NCI-H2171 (cell line): ENCODE results near the gene PIGV.

ENCODE experiments used
- DNase-seq: peaks from one replicate; lab custom pipeline; 2025; lab: John Stamatoyannopoulos, UW

Gene PIGV

DNA sequence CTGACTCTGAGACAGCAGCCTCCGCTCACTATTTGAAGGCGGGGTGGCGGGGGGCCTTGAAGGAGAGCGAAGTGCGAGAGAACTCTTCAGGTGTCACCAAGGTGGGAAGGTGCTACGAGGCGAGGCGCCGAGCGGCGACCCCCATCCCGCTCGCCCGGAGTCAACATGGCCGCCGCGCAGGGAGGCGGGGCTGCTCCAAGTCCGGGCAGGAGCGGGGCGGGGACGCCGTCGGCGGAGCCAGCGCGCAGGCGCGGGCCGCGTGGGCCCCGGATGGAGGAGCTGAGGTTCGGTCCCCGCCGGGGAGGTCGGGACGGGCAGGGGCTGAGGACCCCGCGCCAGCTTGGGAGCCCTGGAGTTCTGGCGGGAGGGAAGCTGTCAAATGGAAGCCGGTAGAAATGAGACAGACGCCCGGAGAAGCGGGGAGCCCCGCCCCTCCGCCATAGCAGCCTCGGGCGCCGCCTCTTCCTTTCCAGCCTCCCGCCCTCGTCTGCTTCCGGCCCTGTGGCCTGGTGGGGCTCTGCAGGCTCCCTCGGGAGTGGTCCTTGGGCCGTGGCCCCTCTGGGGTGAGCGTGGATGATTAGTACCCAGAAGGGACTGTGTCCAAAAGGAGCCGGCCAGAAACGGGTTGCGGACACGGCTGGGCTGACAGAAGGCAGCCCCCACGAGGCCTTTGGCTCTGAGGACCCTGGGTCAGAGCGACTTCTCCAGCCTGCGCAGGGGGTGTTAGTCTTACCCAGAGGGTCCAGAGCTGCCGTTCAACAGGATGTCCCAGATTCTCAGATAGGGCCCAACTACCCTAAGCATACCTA lies at the start of gene PIGV:
Gene PIGV, plus strand, starts transcription at position 245 of the 809 bp plus-strand sequence. CDS start 2,866 bp downstream, outside the sequence.
- peak; percentile 97 for DNase-seq

DNA sequence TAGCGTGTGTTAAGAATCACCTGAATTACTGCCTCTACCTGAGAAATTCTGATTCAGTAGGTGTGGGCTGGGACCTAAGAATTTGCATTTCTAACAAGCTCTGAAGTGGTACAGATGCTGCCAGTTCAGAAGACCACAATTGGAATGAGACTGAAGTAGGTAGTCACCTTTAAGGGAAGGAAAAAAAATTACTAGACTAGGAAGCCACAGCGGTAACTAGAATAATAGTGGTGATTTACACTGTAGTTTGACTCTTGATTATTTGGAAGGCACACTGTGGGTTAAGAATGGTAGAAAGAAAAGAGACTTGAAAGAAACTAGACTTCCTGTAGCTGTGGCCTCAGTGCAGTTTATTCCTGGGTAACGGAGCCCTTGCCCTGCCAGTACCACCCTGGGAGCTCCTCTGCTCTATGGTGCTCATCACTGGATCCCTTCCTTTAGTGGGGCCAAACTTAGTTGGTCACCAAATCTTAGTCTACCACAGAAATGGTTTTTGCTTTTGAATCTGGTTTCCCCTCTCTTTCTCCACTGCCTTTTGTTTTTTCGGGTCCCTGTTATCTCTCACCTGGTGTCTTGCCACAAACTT lies 48.3 kb upstream of the PIGV start:
- no peak for DNase-seq

DNA sequence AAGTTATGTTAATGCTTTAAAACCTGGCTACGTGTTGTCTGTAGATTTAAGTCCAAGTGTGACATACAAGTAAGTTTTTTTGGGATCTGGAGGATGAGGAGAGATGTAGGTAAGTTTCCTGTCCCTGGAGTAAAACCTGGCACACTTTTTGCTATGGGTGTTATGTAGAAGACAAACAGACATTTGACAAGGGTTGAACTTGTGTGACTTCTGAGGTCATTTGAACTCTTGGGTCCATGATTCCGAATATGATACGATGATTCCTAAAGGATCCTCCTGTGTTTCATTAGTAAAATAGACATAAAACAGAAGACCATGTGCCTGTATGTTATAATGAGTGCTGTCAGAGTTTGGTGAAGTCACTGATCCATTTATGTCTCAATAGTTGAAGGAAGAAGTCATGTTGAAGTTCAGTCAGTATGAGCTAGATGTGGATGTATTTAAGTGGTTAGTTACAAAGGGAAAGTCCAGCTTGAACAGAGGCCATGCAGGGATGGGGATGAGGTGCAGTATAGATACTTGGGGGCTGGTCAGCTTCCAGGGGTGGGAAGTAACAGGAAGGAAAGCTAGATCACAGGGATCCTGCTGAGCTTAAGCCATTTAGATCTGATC lies 47.6 kb upstream of the PIGV start:
- DNase-seq, result no peak

DNA sequence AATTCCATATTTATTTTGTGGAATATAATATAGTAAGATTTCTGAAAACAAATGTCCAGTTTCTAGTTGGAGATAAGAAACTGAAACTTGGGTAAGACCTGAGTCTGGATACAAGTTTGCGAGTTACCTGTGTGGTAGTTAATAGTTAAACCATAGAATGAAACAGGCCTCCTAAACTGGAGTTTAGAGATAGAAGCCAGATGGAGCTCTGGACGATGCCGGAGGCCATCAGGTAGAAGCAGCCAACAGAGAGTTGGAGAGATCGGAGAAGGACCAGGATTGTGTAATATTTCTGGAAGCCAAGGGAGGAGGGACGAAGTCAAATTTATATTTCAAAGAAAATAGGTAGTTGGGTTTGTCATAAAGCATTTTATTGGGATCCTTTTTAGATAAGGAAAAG lies 46.8 kb upstream of the PIGV start:
- no peak for DNase-seq

DNA sequence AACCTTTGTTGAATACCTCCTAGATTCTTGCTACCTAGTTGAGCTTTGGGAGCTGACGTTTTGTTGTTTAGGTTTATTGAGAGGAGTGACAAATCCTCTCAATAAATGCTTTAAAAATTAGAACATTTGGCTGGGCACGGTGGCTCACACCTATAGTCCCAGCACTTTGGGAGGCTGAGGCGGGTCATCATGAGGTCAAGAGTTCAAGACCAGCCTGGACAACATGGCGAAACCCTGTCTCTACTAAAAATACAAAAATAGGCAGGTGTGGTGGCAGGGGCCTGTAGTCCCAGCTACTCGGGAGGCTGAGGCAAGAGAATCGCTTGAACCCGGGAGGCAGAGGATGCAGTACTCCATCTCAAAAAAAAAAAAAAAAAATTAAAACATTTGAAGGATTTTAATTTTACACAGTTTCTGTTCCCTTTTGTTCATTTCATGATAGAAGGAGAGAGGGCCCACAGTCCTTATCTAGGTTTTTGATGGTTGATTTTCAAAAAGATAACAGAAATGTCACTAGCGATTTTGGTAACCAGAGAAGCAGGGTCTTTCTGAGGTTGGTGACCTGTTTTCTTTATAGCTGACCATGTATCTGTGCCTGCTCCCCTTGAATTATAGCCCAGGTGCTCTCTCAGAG lies 44.2 kb upstream of the PIGV start:
- DNase-seq, result no peak

DNA sequence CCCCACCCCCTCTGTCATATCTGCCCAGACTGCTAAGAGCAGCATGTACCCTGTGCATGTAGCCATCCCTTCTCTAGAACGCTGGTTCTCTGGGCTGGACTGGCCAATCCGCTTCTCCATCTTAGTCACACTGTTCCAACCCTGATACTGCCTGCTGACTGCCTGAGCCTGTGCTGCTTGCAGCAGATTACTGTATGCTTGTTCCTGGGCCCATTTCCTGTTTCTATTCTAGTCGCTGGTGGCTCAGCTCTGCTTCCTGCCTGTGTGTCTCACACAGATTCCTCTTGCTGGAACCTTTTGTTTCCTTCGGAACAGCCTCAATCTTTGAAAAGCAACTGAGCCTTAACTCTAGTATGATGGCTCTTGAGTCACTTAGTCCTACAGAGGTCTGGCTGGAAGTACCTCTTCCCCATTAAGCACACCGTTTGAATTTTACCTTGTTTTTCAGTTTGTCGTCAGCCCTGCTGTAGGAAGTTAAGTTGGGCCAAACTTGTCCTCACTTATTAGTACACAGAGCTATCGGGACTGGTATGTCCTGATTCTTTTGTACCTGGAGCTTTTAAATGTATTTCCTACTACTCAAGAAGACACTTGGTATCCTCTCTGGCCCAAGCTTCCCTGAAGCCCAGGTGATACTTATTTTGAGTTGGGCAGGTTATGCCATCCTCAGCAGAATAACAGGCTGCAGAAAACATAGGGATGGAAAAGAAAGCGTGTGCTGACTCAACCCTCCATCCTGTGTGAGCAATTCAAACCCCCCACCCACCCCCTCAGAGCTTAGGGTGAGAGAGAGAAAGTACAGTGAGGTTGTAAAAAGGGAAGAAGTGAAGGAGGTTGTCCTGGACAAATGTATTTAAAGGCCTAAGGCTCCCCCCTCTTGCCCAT lies 43.4 kb upstream of the PIGV start:
- DNase-seq, result no peak

DNA sequence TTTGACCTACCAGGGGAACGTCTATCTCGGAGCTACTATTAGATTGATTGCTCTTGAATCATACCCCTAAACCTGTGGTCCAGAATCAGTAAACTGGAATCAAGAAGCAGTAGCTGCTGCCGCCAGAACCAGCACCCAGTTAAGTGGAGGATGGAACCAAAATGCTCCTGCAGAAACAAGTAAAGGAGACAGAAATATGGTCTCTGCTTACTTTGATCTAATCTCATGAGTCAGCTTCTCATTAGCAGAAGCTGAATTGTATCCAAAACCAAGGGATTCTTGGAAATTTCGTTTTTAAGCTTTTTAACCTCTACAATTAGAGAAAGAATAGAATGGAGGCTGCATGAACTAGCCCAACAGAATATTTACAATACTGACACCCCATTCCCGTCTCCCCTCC lies 42.6 kb upstream of the PIGV start:
- DNase-seq, result no peak

DNA sequence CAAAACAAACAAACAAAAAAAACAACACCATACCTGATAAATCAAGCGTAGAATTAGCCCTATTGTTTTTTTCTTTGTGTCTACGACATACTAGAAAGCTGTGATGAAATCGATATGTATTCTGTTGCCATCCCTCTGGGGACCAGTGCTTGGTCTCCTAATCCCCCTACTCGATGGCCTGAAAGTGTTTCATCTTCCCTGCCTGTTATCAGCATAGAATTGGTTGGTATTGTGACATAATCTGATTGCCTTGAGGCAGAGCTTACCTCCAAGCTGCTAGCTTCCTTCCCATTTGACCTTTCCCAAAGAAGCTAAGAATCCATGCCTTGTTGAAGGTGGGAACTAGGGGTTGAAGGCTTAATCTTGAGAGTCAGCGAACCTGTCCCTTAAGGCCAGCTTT lies 40.7 kb upstream of the PIGV start:
- DNase-seq, result no peak

DNA sequence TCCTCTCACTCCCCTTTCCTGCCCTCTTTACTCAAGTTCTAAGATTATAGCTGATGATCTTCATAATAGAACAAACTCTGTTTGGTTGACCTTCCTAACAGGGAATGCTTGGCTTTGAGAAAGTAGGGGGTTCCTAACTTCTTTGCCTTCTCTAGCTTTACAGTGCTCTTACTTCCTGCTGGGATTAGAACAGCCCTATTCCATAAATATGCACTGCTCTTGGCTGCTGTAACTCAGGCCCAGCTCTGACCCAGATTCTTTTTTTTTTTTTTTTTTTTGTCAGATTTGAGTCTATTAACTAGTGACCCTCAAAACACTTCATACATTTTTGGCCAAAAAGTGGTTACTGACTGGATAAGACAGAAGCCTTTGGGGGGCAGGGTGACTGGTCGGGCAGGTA lies 39.4 kb upstream of the PIGV start:
- DNase-seq, result no peak

DNA sequence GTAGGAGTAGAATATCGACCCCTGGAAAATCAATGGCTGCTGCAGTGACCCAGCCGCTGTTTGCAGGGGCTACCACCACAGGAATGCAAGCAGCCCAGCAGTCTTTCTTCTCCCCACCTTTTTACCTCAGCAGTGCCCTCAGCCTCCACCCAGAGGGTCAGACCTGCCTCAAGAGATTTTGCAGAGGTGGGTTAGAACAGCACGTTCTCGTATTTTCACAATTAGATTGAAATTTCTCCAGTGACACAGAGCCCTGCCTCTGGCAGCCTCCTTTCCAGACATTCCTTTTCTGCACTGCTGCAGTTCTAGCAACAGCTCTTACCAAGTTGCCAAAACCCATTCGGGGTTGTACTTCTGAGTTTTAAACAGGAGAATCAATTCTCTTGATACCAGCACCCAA lies 38.3 kb upstream of the PIGV start:
- DNase-seq, result no peak

DNA sequence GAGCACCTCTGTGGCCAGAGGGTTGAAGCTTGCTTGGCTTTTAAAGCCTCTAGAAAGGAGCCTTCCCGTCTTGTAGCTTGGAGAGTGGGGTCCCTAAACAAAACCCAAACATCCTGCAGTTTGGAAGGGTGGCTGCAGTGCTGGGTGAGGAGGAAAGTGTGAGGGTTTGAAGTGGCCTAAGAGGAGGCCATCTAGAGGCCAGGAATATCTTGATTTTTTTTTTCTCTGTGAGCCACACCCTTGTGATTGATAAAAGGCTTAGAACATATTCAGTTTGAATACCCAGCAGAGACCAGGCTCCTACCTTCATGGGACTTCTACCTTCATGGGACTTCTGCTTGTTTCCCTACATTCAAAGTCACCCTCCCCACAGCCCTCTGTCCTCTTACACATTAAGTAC lies 37.3 kb upstream of the PIGV start:
- DNase-seq, result no peak

DNA sequence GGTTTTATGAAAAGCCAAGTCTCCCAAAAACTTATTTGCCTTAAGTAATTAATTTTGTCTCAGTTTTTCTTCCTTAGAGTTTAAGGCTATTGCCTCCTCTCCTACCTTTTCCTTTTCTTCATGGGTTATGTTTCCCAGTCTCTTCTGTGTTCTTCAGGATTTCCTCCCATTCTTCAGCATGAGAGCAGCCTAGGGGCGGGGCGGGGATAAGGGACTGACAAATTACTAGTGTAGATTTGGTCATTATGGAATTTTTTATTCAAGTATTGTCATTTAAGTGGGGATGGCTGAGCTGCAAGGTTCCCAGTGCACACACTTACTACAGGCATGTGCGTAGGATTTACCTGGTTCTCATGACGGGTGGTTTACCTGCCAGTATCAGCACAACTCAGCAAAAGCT lies 35.2 kb upstream of the PIGV start:
- no peak for DNase-seq

DNA sequence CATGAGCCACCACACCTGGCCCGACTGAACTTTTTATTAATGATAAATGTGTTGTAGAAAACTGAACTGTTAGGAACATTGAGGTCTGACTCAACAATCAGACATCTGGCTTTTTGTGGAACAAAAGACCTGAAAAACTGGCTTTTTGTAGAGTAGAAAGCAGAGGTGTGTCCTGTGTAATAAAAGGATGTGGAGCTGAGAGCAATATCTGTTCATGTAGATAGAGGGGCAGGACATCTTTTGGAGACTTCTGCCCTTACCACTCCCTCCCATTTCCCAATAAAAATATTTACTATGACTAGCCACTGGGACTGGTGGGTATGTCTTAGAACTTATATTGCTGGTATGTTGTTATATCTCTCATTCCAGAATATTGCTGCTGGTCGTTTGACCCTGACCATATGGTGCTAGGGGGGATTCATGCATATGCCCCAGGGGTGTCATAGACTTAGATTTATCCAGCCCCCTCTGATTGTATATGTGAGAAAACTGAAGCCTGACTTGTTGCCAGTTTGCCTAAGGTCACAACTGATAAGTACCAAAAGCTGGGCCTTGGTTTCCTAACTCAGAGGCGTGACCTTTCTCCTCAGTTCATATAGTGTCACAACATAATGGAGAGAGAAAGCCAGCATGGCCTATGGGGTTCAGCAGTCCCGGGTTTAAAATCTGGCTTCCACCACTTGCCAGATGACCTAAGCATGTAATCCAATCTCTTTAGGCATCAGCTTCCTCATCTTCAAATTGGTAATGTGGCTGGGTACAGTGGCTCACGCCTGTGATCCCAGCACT lies 33.5 kb upstream of the PIGV start:
- no peak for DNase-seq

DNA sequence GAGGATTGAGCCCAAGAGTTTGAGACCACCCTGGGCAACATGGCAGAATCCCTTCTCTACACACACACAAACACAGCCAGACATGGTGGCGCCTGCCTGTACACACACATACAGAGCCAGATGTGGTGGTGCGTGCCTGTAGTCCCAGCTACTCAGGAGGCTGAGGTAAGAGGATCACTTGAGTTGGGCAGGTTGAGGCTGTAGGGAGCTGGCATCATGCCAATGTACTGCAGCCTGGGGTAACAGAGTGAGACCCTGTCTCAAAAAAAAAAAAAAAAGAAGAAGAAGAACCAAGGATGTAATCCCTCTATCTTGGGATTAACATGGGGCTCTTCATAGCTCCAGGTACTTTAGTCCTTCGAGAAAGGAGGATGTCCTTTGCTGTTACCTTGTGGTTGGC lies 29.4 kb upstream of the PIGV start:
- no peak for DNase-seq

DNA sequence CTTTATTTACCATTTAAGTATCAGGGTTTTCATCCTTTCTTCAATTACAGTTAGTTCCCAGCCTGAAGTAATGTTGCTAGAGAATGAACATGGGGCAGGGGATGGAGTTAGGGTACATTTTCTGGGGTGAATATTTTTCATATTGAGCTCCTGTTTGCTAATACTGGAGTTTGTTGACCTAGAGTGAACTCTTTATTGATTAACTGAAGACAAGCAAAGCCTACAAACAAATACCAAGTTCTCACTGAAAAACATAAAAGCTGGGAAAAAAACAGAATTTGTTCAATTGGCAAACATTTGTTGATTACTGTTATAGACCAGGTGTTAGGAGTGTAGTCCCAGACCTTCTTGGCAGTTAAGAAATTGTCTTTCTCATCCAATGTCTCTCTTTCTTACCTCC lies 28.2 kb upstream of the PIGV start:
- no peak for DNase-seq

DNA sequence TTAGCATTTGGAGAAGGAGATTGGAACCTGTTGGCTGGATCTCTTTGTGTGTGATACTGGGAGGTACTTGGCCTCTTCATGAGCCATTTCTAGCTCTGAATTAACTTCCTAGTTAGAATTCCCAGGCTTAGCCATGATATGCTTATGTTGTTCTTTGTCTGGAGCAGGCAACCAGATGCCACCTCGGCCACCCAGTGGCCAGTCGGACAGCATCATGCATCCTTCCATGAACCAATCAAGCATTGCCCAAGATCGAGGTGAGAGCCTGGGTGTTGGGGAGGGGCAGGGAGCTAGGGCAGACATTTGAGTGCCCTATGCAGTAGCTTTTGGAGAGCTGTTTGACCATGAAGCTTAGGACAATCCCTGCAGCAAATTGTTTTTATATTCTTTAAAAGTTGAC lies 26.5 kb upstream of the PIGV start:
- DNase-seq, result no peak

DNA sequence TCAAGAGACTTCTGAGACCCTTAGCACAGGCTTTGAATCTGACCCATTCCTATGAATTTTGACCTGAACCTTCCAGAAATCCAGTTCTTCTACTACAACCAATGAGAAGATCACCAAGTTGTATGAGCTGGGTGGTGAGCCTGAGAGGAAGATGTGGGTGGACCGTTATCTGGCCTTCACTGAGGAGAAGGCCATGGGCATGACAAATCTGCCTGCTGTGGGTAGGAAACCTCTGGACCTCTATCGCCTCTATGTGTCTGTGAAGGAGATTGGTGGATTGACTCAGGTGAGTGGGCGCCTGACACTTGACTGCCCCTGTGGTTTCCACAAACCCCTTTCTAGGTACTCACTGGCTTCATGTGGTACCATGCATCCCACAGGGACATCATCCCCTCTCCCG lies 20.0 kb upstream of the PIGV start:
- DNase-seq, result no peak

DNA sequence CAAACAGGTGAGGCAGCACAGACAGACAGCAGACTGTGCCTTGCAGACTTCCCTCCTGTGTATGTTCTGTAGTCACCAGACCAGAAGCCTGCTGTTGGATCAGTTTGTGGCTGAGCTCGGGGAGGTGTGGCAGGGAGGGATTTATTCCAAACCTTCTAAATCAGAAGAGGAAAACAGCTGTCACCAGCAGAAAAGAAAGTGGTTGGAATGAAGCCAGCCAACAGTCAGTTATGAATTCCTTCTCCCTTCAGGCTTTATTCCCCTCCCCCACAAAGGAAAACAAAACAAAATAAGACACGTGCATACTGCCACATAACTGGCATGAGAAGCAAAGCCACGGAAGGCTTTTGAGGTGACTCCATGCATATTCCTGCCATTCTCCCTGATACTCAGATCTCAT lies 19.0 kb upstream of the PIGV start:
- peak; percentile 24 for DNase-seq

DNA sequence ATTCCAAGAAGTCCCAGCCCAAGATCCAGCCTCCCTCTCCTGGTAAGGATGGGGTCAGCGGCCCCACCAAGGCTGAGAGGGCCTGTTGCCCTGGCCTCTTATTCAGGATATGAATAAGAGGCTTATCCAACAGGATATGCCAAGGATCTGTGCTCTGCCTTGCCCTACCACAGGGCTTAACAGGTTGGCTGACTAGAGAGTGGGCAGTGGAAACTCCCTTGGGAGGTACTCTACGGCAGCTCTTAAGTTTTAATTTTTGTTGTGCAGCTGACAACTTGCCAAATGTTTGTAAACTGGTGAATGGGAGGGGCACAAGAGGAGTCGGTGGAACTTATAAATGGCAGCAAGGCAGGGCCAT lies 16.5 kb upstream of the PIGV start:
- DNase-seq, result no peak

DNA sequence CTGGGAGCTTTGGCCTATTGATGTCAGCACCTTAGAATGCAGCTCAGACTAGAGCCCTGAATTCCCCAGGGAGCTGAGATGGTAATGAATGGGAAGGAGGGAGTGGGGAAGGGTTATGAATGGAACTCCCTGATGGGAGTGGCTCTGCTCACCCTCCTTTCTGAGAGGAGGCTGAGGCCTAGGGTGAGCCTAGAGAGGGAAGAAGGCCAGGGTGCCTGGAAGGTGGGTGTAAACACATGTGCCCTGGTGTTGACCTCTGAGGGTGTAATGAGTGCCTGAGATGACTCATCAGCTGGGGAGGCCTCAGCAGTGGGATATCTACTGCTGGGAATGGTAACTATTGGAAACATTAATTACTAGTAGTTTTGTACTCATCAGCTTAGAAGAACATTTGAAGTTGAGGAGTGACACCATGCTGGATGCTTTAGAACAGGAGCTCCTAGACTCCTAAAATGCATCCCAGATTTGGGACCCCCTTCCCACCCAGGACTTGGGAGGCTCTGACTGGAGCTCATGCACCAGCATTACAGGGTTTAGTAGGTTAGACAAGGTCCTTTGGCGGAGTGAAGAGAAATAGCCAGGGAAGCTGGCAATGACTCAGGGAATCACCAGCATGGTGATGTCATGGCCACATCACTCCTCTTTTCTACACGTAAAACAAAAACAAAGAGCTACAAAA lies 16.0 kb upstream of the PIGV start:
- DNase-seq, result no peak

DNA sequence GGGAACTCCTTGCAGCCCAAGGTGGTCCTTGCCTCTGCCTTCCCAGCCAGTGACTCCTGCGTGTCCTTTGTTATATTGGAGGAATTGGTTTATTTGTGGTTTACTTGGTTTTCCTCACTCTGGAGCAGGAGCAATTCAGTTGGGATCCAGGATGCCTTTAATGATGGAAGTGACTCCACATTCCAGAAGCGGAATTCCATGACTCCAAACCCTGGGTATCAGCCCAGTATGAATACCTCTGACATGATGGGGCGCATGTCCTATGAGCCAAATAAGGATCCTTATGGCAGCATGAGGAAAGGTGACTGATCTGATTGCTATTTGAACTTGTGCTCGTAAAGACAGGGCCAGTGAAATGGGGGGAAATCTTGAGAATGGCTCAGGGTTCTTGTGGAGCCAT lies 15.1 kb upstream of the PIGV start:
- no peak for DNase-seq
